Breast epithelium (tissue), 3 donors: ENCODE measurements around the gene DYRK1B.

Source experiments
- POLR2A ChIP-seq: fragments of 450-650 bp; IDR thresholded peaks from one replicate; pipeline ENCODE4 v1.6.1; 2016; ENCODE audit warnings: antibody characterized with exemption, mild to moderate bottlenecking, moderate library complexity
- POLR2AphosphoS5 ChIP-seq, 3 donors: sonication (generic); formaldehyde crosslinking; IDR thresholded peaks; one replicate each; pipeline ENCODE4 v1.6.1; 2017; ENCODE audit warnings: antibody characterized with exemption in 3 of 3
- TF ChIP-seq, protein P1 (sequence below), 3 donors: fragments of 450-650 bp; IDR thresholded peaks; one replicate each; pipeline ENCODE4 v1.5.1; 2016 to 2017; ENCODE audit warnings: antibody characterized with exemption in 3 of 3, mild to moderate bottlenecking in 3 of 3, moderate library complexity in 3 of 3

DNA sequence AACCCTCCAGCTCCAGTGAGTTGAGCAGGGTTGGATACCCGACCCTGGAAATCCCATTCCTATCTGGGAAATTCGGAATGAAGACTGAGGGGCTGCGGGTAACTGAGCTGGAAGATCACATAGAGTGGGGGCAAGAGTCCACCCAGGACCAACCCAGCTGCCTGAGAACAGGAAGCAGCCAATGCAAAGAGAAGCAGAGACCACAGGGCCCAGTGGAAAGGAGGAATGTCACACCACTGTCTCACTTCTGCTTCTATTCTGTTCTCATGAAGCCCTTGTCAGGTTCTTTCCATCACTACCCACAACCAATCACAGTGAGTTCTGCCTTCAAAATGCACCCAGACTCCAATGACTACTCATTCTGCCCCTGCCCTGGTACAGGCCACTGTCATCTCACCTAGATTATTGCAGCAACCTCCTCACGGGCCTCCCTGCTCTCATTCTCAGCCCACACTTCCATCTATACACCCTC, 15.3 kb downstream of the DYRK1B start:
- TF ChIP-seq, protein P1, sequence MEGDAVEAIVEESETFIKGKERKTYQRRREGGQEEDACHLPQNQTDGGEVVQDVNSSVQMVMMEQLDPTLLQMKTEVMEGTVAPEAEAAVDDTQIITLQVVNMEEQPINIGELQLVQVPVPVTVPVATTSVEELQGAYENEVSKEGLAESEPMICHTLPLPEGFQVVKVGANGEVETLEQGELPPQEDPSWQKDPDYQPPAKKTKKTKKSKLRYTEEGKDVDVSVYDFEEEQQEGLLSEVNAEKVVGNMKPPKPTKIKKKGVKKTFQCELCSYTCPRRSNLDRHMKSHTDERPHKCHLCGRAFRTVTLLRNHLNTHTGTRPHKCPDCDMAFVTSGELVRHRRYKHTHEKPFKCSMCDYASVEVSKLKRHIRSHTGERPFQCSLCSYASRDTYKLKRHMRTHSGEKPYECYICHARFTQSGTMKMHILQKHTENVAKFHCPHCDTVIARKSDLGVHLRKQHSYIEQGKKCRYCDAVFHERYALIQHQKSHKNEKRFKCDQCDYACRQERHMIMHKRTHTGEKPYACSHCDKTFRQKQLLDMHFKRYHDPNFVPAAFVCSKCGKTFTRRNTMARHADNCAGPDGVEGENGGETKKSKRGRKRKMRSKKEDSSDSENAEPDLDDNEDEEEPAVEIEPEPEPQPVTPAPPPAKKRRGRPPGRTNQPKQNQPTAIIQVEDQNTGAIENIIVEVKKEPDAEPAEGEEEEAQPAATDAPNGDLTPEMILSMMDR (IDR thresholded peaks at IDR 0.05), result no peak
- TF ChIP-seq POLR2A, result no peak
- no peak for TF ChIP-seq POLR2AphosphoS5 (IDR thresholded peaks at IDR 0.05)
